Measurements from ENCODE around the gene MAPK9. TPM values are rescaled to one million over a fixed set of nuclear protein-coding genes. Genes with fewer than 3 reads are reported as not detected.

Gene MAPK9
- total RNA-seq, 1 donor from 2014 or later = 23.2 TPM

DNA sequence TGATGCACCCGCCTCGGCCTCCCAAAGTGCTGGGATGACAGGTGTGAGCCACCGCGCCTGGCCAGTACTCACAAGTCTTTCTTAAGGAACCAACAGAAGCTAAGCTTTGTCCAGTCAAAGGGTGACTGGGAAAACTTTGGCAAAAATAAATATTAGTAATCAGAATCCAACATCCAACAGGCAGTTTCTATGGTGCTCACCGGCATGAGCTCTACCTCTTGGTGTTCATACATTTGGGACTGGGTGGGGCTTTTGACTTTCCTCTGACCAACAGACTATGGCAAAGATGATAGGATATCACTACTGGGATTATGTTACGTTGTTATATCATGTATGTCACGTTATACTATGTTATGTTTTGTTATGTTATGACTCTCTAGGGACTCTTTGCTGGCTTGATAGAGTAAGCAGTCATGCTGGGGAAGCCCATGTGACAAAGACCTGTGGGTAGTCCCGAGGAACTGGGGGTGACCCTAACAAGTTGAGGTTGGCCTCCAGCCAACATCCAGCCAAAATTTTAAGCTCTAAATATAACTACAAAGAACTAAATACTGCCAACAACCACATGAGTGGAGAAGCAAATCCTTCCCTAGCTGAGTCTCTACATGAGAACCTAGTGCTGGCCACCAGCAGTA, 88.8 kb downstream of the MAPK9 start:
- FAIRE-seq (no peak), DNase-seq (ENCODE audit: low read depth) (no peak)
- TF ChIP-seq, protein P1, sequence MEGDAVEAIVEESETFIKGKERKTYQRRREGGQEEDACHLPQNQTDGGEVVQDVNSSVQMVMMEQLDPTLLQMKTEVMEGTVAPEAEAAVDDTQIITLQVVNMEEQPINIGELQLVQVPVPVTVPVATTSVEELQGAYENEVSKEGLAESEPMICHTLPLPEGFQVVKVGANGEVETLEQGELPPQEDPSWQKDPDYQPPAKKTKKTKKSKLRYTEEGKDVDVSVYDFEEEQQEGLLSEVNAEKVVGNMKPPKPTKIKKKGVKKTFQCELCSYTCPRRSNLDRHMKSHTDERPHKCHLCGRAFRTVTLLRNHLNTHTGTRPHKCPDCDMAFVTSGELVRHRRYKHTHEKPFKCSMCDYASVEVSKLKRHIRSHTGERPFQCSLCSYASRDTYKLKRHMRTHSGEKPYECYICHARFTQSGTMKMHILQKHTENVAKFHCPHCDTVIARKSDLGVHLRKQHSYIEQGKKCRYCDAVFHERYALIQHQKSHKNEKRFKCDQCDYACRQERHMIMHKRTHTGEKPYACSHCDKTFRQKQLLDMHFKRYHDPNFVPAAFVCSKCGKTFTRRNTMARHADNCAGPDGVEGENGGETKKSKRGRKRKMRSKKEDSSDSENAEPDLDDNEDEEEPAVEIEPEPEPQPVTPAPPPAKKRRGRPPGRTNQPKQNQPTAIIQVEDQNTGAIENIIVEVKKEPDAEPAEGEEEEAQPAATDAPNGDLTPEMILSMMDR (IDR thresholded peaks at IDR 0.05; ENCODE audit: insufficient read depth, low read length, severe bottlenecking) = no peak
- Histone ChIP-seq H3K27me3 (ENCODE audit: control insufficient read depth, insufficient read depth, low read length) (peaks cover 4% of the 10 kb centered on the region), H3K36me3 (ENCODE audit: control insufficient read depth, insufficient read depth, low read length) (no peaks in the 10 kb centered on the region), H3K4me3 (ENCODE audit: low read depth, low read length) (no peak overlapping the region)

- FAIRE-seq (no peak), DNase-seq (ENCODE audit: low read depth) (no peak)
- Histone ChIP-seq H3K36me3 (ENCODE audit: control insufficient read depth, insufficient read depth, low read length) (no peaks in the 10 kb centered on the region), H3K27me3 (ENCODE audit: control insufficient read depth, insufficient read depth, low read length) (no peaks in the 10 kb centered on the region), H3K4me3 (ENCODE audit: low read depth, low read length) (no peak overlapping the region)
- TF ChIP-seq, protein P1 (IDR thresholded peaks at IDR 0.05; ENCODE audit: insufficient read depth, low read length, severe bottlenecking) = no peak
Observed at GRCh38 chr5:180201051-180201987, 90.6 kb downstream of the MAPK9 start.

DNA sequence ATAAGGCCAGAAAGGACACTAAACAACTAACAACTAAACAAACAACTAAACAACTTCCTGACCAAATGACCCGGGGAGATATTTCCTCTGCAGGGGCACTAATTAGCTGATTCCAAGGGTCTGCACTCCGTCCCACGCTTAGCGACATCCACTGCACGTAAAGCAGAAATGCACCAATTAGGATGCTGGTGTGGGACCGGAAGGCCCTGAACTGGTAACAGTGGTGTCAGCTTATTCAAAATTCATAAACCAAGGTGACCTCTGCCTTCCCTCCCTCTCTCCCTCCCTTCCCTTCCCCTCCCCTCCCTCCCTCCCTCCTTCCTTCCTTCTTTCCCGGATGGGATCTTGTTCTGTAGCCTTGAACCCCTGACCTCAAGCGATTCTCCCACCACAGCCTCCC, 92.5 kb downstream of the MAPK9 start:
- Histone ChIP-seq H3K27me3 (ENCODE audit: control insufficient read depth, insufficient read depth, low read length) (no peaks in the 10 kb centered on the region), H3K36me3 (ENCODE audit: control insufficient read depth, insufficient read depth, low read length) (no peaks in the 10 kb centered on the region), H3K4me3 (ENCODE audit: low read depth, low read length) (no peak overlapping the region)
- FAIRE-seq = no peak
- no peak for DNase-seq (ENCODE audit: low read depth)
- TF ChIP-seq, protein P1 (IDR thresholded peaks at IDR 0.05; ENCODE audit: insufficient read depth, low read length, severe bottlenecking) = no peak

DNA sequence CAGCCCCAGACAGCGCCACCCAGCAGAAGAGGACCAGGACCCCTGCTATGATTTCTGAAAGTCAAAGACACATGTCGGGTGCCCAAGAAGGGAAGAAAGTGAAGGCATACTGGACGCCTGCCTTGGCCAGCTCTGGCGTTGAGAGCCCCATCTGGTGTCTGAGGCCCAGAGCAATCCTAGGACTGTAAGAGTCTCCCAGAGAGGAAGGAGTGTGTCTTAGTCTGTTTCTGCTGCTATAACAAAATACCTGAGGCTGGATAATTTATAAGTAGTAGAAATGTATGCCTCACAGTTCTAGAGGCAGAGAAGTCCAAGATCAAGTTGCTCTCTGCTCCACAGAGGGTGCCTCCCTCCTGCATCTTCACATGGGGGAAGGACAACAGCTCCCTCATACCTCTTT, 93.7 kb downstream of the MAPK9 start:
- no peak for FAIRE-seq

DNA sequence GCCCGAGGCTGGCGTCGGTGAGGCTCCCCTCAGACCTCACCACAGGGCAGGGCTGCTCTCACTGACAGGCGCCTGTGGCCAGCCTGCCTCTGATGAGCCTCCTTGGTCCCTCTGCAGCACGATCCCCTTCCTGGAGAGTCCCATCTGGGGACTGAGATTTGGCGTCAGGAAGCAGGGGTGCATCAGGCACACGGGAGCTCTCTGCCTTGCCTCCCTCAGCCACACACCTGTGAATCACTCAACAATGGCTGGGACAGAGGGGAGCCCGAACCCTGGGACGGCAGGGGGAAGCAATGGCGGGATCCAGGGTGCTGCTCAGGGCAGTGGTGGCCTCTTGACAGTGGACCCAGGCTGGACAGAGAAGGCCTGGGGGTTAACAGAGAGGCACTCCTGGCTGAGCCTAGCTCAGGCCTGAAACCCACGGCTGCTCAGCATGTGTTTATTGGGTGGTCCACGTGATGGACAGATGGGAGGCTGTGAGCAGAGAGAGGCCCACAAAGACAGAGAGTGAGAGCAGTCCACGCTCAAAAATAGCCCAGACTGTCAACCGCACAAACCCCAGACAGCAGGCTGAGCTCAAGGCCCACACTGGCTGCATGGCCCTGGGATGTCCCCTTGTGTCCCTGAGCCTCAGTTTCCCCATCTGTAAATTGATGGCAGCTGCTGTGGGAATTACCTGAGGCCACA, 94.7 kb downstream of the MAPK9 start:
- H3K36me3 ChIP-seq (ENCODE audit: control insufficient read depth, insufficient read depth, low read length) = no peaks in the 10 kb centered on the region
- TF ChIP-seq, protein P1 (IDR thresholded peaks at IDR 0.05; ENCODE audit: insufficient read depth, low read length, severe bottlenecking) = no peak
- H3K4me3 ChIP-seq (ENCODE audit: low read depth, low read length) = no peak overlapping the region
- FAIRE-seq = no peak
- H3K27me3 ChIP-seq (ENCODE audit: control insufficient read depth, insufficient read depth, low read length) = no peaks in the 10 kb centered on the region
- no peak for DNase-seq (ENCODE audit: low read depth)

More for the DNA sequence above, 93.7 kb downstream of the MAPK9 start:
- Histone ChIP-seq H3K36me3 (ENCODE audit: control insufficient read depth, insufficient read depth, low read length) (no peaks in the 10 kb centered on the region), H3K27me3 (ENCODE audit: control insufficient read depth, insufficient read depth, low read length) (no peaks in the 10 kb centered on the region), H3K4me3 (ENCODE audit: low read depth, low read length) (no peak overlapping the region)
- TF ChIP-seq, protein P1 (IDR thresholded peaks at IDR 0.05; ENCODE audit: insufficient read depth, low read length, severe bottlenecking) = no peak
- DNase-seq (ENCODE audit: low read depth) = no peak
